Loucy (cell line): ENCODE results near the gene MDFI.

Experiments
- H2AFZ ChIP-seq: fragments of 200-600 bp; sonication (generic); 2 replicates; pipeline ENCODE4 v1.6.0; 2016; ENCODE audit warnings: antibody characterized with exemption, mild to moderate bottlenecking, low read length, moderate library complexity
- H3F3A ChIP-seq: fragments of 200-600 bp; 2 replicates; pipeline ENCODE4 v1.6.0; 2016; ENCODE audit warnings: antibody characterized with exemption, low read depth, mild to moderate bottlenecking
- H3K27me3 ChIP-seq: fragments of 200-600 bp; sonication (generic); 2 replicates; pipeline ENCODE4 v1.6.1; 2014; ENCODE audit warnings: low read length, mild to moderate bottlenecking; ENCODE audit not compliant: insufficient read depth, poor library complexity, severe bottlenecking
- H3K36me3 ChIP-seq: fragments of 200-600 bp; sonication (generic); 2 replicates; pipeline ENCODE4 v1.6.1; 2016; ENCODE audit warnings: low read length; ENCODE audit not compliant: insufficient read depth
- H3K4me1 ChIP-seq: fragments of 200-600 bp; sonication (generic); 2 replicates; pipeline ENCODE4 v1.5.1; 2014; ENCODE audit warnings: low read length, mild to moderate bottlenecking; ENCODE audit not compliant: insufficient read depth, poor library complexity, severe bottlenecking
- H3K4me2 ChIP-seq: fragments of 200-600 bp; sonication (generic); 2 replicates; pipeline ENCODE4 v1.6.0; 2014; ENCODE audit warnings: antibody characterized with exemption, low read length, low read depth, mild to moderate bottlenecking; ENCODE audit not compliant: poor library complexity, severe bottlenecking
- H3K4me3 ChIP-seq: fragments of 200-600 bp; sonication (generic); 2 replicates; pipeline ENCODE4 v1.5.1; 2014; ENCODE audit warnings: low read length, mild to moderate bottlenecking, mixed read lengths; ENCODE audit not compliant: poor library complexity, severe bottlenecking
- H3K79me2 ChIP-seq: fragments of 200-600 bp; sonication (generic); 2 replicates; pipeline ENCODE4 v1.6.1; 2014; ENCODE audit warnings: low read length; ENCODE audit not compliant: insufficient read depth
- H3K9ac ChIP-seq: fragments of 200-600 bp; sonication (generic); 2 replicates; pipeline ENCODE4 v1.6.0; 2014; ENCODE audit warnings: mild to moderate bottlenecking, low read depth, low read length, moderate library complexity; ENCODE audit not compliant: poor library complexity, severe bottlenecking
- H3K9me2 ChIP-seq: fragments of 200-600 bp; sonication (generic); replicated peaks from 2 replicates; pipeline ENCODE4 v1.6.1; 2016; ENCODE audit warnings: low read depth, low read length, mixed read lengths
- H3K9me3 ChIP-seq: fragments of 200-600 bp; sonication (generic); 2 replicates; pipeline ENCODE4 v1.6.1; 2014; ENCODE audit warnings: mild to moderate bottlenecking, antibody characterized with exemption, low read length, low read depth; ENCODE audit not compliant: insufficient read depth
- H4K20me1 ChIP-seq: fragments of 200-600 bp; sonication (generic); 2 replicates; pipeline ENCODE4 v1.6.0; 2014; ENCODE audit warnings: antibody characterized with exemption, low read length, mild to moderate bottlenecking; ENCODE audit not compliant: insufficient read depth, poor library complexity, severe bottlenecking
- CTCF ChIP-seq: fragments of 200-600 bp; sonication (generic); conservative IDR thresholded peaks from 2 replicates; pipeline ENCODE4 v1.5.1; 2014; ENCODE audit warnings: mild to moderate bottlenecking, antibody characterized with exemption, low read length
- EZH2phosphoT487 ChIP-seq: fragments of 200-600 bp; IDR thresholded peaks from 2 replicates; pipeline ENCODE4 v1.6.1; 2018; ENCODE audit warnings: antibody characterized with exemption, mild to moderate bottlenecking, moderate library complexity, borderline replicate concordance

MDFI gene

GRCh38 chr6:41693281-41694240 is 55.3 kb downstream of the MDFI start:
- Histone ChIP-seq H3K79me2 (no peaks in the 10 kb centered on the region), H3K4me1 (no peaks in the 10 kb centered on the region), H3K4me2 (no peak overlapping the region), H3K4me3 (no peak overlapping the region), H3K9me2 (no peaks in the 10 kb centered on the region), H3K9me3 (no peaks in the 10 kb centered on the region), H3F3A (no peaks in the 10 kb centered on the region), H2AFZ (no peak overlapping the region), H3K27me3 (no peaks in the 10 kb centered on the region), H4K20me1 (no peaks in the 10 kb centered on the region), H3K9ac (no peak overlapping the region), H3K36me3 (no peaks in the 10 kb centered on the region)
- TF ChIP-seq CTCF, result no peak
- TF ChIP-seq EZH2phosphoT487, result no peak

- no peak overlapping the region for H2AFZ ChIP-seq
- no peak overlapping the region for H3K4me2 ChIP-seq
These were observed 56.7 kb downstream of the MDFI start for GRCh38 chr6:41694815-41695526.

GRCh38 chr6:41695825-41696224 is 57.6 kb downstream of the MDFI start:
- no peak overlapping the region for H3K9ac ChIP-seq
- H4K20me1 ChIP-seq, result no peaks in the 10 kb centered on the region
- H2AFZ ChIP-seq, result no peak overlapping the region
- no peaks in the 10 kb centered on the region for H3K9me3 ChIP-seq
- H3K4me3 ChIP-seq, result no peak overlapping the region
- no peaks in the 10 kb centered on the region for H3K4me1 ChIP-seq
- H3K4me2 ChIP-seq, result no peak overlapping the region
- no peaks in the 10 kb centered on the region for H3K79me2 ChIP-seq
- H3K9me2 ChIP-seq, result no peaks in the 10 kb centered on the region
- no peaks in the 10 kb centered on the region for H3F3A ChIP-seq
- H3K27me3 ChIP-seq, result no peaks in the 10 kb centered on the region
- H3K36me3 ChIP-seq, result no peaks in the 10 kb centered on the region
- TF ChIP-seq EZH2phosphoT487, result no peak
- TF ChIP-seq CTCF, result no peak

More at GRCh38 chr6:41694815-41695526, 56.7 kb downstream of the MDFI start:
- H3K36me3 ChIP-seq, result no peaks in the 10 kb centered on the region
- no peaks in the 10 kb centered on the region for H3K9me3 ChIP-seq
- H4K20me1 ChIP-seq, result no peaks in the 10 kb centered on the region
- no peaks in the 10 kb centered on the region for H3K4me1 ChIP-seq
- no peaks in the 10 kb centered on the region for H3F3A ChIP-seq
- no peaks in the 10 kb centered on the region for H3K79me2 ChIP-seq
- H3K4me3 ChIP-seq, result no peak overlapping the region
- no peak for TF ChIP-seq EZH2phosphoT487
- TF ChIP-seq CTCF, result no peak
- no peak overlapping the region for H3K9ac ChIP-seq
- H3K9me2 ChIP-seq, result no peaks in the 10 kb centered on the region
- no peaks in the 10 kb centered on the region for H3K27me3 ChIP-seq
